Measurements from ENCODE around the gene GGA1.

Gene GGA1

GRCh38 chr22:37676736-37677492 lies 68.3 kb downstream of the GGA1 start:
- DNase-seq = peak; percentile 26

GRCh38 chr22:37677493-37677974 lies 68.9 kb downstream of the GGA1 start:
- no peak for DNase-seq

- DNase-seq = no peak
Measured at GRCh38 chr22:37678372-37678771, 69.7 kb downstream of the GGA1 start.

GRCh38 chr22:37679670-37680069 lies 71.0 kb downstream of the GGA1 start:
- DNase-seq = no peak

GRCh38 chr22:37680191-37680851 lies 71.7 kb downstream of the GGA1 start:
- DNase-seq = no peak

GRCh38 chr22:37681001-37681424 lies 72.4 kb downstream of the GGA1 start:
- no peak for DNase-seq

GRCh38 chr22:37681556-37682049 lies 73.0 kb downstream of the GGA1 start:
- DNase-seq = no peak

Data from DMS79 treated with DMSO at 0.1 percent for 48 hours (cell line).